Measurements from ENCODE around the gene C2. TPM values are rescaled to one million over a fixed set of nuclear protein-coding genes. Genes with fewer than 3 reads are reported as not detected.

C2 gene
- total and polyA plus RNA-seq, 2 donors (not counting 1 experiment from before 2014, with no cell fraction given), result 0.28 to 3.4 TPM

GRCh38 chr6:31888276-31889258, 39.0 kb upstream of the C2 start:
- Mint-ChIP-seq H3K27me3 (no peaks in the 10 kb centered on the region), H3K9me3 (ENCODE audit: insufficient read depth) (no peaks in the 10 kb centered on the region), H3K27ac (peak overlapping the region; percentile 32), H3K4me3 (no peak overlapping the region), H3K4me1 (no peaks in the 10 kb centered on the region)
- TF ChIP-seq EZH2 (IDR thresholded peaks at IDR 0.05; ENCODE audit: borderline replicate concordance, insufficient read depth, low read depth, low read length, poor library complexity, severe bottlenecking), result no peak
- peak; percentile 77 for TF ChIP-seq CTCF (IDR thresholded peaks at IDR 0.05)
- POLR2A ChIA-PET, result no interaction called here
- Histone ChIP-seq H2AFZ (ENCODE audit: insufficient read depth, low read depth, low read length, poor library complexity, severe bottlenecking) (no peak overlapping the region), H3K4me2 (replicated peaks; ENCODE audit: low read depth, low read length, poor library complexity, severe bottlenecking) (no peak overlapping the region), H3K4me3 (ENCODE audit: control extremely low read depth in 1 of 5, extremely low read depth in 1 of 5, insufficient read depth in 1 of 5, low read depth in 2 of 5, low read length in 4 of 5) (no peak overlapping the region), H3K36me3 (replicated peaks in 1 of 2; ENCODE audit: control extremely low read depth in 1 of 2, control insufficient read depth in 1 of 2, extremely low read depth in 1 of 2, insufficient read depth in 2 of 2, low read length in 1 of 2) (peaks cover 2 to 70% of the 10 kb centered on the region in 2 experiments), H3K9ac (ENCODE audit: low read length) (no peak overlapping the region), H3K9me3 (ENCODE audit: control extremely low read depth in 1 of 3, control insufficient read depth in 2 of 3, insufficient read depth in 1 of 3, low read length in 2 of 3) (no peaks in the 10 kb centered on the region), H3K4me1 (ENCODE audit: control insufficient read depth in 2 of 2, insufficient read depth in 2 of 2, low read length in 2 of 2) (no peaks in the 10 kb centered on the region), H3K27me3 (replicated peaks in 1 of 4; ENCODE audit: control extremely low read depth in 1 of 4, control insufficient read depth in 3 of 4, insufficient read depth in 4 of 4, low read length in 3 of 4) (no peaks in the 10 kb centered on the region), H3K79me2 (ENCODE audit: control insufficient read depth, insufficient read depth, low read length) (no peaks in the 10 kb centered on the region), H3K27ac (ENCODE audit: low read length in 2 of 2) (no peak overlapping the region), H4K20me1 (ENCODE audit: control insufficient read depth, insufficient read depth, low read length, poor library complexity, severe bottlenecking) (peaks cover 6% of the 10 kb centered on the region)
- intact Hi-C loops (cut with micrococcal nuclease), result no loop called here
- WGBS (ENCODE audit: insufficient coverage), result 91% methylated on average over 30 of the region's 43 CpGs
- ATAC-seq (ENCODE audit: low read depth) (no peak), DNase-seq (peak; percentile 62)
- CTCF ChIA-PET, result interaction anchor here (0.9 to 3.4 kb wide), 12 partner anchors 10 to 210 kb away, joined by 3 to 12 read pairs (median 4); partner anchors contain the start of genes MSH5 and NEU1

Measured in B cell (primary cell).